GM13976 (cell line): ENCODE data around the gene IKZF3.
"Not testable (repeated sequence)": the region's sequence is repeated elsewhere in the genome, so short reads cannot be mapped to it uniquely, and the experiment has no call there.

Experiments
- DNase-seq: peaks from one replicate; pipeline ENCODE4 v3.0.0; 2012; ENCODE audit warnings: low spot score
- in situ Hi-C: fragments of 300-500 bp; cut with MboI; formaldehyde crosslinking; loops from one replicate; pipeline ENCODE4 v1.12.0; 2022; ENCODE audit warnings: low sequenced_read_pairs, mixed read lengths, inconsistent platforms; ENCODE audit not compliant: unreplicated experiment
- TF ChIP-seq, protein P1 (sequence below): IDR thresholded peaks from 2 replicates; pipeline ENCODE4 v1.5.1; 2012; ENCODE audit warnings: borderline replicate concordance, mild to moderate bottlenecking; ENCODE audit not compliant: insufficient read depth; ENCODE audit errors: extremely low read depth, missing control alignments, control extremely low read depth

The IKZF3 gene

DNA sequence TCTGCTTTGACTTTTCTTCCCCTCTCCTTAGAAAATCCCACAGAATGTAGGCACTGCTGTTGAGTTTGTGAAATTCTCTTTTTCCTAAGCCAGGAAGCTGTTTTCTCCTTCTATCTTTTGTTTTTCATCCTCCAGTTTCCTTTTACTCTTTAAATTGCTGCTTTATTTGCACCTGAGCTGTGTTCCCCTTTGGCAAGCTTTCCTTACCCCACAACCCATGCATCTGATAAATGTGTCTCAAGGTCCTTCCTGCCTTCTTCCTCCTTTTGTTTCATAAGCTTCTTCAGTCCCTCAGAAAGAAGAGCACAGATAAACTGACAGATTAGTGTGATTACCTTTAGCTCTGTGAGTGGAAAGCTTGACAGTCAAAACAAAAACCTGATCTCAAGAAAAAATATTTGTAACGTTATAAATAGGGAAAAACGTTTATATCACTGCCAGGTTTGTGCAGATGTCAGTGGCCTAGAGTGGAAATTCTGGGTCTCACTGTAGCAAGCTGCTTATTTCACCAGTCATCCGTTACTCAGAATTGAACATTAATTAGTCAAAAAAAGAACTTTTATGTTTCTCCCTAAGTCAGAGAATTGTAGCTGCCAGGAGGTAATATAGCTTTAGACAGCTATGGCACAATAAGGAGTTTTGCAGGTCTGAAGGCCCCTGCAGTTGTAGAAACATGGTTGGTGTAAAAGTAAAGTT, 30.7 kb upstream of the IKZF3 start:
- TF ChIP-seq, protein P1, sequence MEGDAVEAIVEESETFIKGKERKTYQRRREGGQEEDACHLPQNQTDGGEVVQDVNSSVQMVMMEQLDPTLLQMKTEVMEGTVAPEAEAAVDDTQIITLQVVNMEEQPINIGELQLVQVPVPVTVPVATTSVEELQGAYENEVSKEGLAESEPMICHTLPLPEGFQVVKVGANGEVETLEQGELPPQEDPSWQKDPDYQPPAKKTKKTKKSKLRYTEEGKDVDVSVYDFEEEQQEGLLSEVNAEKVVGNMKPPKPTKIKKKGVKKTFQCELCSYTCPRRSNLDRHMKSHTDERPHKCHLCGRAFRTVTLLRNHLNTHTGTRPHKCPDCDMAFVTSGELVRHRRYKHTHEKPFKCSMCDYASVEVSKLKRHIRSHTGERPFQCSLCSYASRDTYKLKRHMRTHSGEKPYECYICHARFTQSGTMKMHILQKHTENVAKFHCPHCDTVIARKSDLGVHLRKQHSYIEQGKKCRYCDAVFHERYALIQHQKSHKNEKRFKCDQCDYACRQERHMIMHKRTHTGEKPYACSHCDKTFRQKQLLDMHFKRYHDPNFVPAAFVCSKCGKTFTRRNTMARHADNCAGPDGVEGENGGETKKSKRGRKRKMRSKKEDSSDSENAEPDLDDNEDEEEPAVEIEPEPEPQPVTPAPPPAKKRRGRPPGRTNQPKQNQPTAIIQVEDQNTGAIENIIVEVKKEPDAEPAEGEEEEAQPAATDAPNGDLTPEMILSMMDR = no peak
- in situ Hi-C loops = no loop called here
- DNase-seq = no peak

DNA sequence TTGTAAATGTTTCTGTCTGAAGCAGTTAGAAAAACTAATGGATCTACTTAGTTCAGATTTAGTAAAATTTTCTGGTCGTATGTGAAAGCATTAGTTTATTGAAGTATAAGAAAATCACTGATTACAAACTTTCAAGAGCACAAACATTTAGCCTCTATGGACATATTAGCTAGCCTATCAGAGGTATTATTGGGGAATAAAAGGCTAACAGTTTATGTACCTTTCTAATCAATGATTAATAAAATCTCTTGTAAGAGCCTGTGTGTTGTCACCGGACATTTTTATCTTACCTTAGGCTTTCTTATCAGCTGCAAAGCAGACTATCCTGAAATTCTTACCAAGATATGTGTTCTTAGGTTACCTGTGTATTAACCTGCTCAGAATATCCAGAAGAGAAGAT, 25.1 kb upstream of the IKZF3 start:
- TF ChIP-seq, protein P1 = no peak
- in situ Hi-C loops = no loop called here
- DNase-seq = no peak

DNA sequence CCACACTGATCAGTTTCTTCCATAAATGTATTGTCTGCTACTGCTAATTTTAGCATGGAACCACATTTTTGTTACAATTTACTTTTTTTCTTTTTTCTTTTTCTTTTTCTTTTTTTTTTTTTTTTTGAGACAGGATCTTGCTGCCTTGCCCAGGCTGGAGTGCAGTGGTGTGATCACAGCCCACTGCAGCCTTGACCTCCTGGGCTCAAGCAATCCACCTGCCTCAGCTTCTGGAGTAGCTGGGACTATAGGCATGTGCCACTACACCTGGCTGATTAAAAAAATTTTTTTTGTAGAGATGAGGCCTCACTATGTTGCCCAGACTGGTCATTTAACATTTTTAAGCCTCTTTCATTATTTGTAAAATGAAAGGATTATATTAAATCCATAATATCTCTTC, 23.0 kb upstream of the IKZF3 start:
- TF ChIP-seq, protein P1 = no peak
- in situ Hi-C loops = no loop called here
- no peak for DNase-seq

DNA sequence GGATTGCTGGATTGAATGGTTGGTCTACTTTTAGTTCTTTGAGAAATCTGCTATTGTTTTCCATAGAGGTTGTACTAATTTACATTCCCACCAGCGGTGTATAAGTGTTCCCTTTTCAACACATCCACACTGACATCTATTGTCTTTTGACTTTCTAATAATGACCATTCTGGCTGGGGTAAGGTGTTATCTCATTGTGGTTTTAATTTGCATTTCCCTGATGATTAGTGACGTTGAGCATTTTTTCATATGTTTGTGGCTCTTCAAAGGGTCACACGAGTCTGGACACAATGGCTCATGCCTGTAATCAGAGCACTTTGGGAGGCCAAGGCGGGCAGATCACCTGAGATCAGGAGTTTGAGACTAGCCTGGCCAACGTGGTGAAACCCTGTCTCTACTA, 22.0 kb upstream of the IKZF3 start:
- in situ Hi-C loops, DNase-seq: not testable (repeated sequence)

DNA sequence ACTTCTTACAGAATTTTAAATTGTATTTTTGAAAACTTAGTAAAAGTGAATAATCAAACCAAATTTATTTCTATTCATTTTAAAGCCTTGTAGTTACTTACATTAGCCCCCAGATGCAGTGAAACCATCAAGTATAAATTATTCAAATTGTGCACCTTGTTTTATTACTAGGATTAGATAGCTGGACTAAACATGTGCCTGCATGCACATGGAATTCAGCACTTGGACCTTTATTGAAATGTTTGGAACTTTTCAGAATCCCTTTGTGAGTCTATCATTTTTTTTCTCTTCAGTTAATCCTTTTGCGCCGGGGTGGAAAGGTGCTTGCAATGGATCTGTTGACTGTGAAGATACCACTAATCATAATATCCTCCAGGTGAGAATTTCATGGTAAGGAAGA, 8.6 kb upstream of the IKZF3 start:
- TF ChIP-seq, protein P1 = no peak
- in situ Hi-C loops = no loop called here
- DNase-seq = no peak

DNA sequence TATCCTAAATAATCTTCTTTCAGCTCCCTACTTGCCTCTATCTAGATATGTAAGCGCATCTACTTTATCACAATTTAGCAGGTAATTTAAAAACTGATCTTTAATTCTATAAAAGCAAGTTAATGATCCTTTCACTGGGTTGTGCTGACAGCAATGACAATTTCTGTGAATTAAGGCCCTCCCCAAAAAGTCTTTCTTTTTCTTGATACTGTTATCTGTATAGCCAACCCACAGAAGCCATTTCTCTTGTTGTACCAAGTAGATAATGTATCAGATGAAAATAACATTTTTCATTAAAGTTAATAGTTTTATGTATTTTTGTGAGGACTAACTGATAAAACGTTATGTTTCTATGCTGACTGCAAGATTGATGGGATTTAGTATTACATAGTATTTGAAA, 7.7 kb upstream of the IKZF3 start:
- DNase-seq = no peak
- in situ Hi-C loops = no loop called here
- TF ChIP-seq, protein P1 = no peak

DNA sequence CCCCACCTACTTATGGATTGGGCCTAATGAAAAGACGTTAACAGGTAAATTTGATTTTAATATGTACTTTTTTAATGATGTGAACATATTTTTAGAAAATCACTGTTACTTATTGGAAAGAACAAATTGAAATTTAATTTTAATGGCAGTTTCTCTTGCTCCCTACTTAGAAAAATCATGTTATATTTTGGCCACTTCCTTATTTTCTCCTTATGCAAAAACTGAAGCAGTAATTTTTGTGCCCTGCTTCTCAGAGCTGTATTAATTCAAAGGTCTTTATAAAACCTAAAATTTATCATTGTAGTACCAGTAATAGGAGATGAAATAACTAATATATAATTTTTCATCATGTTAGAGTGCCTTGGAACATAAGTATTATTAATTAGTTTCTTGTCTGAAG, 6.7 kb upstream of the IKZF3 start:
- in situ Hi-C loops = no loop called here
- no peak for DNase-seq
- TF ChIP-seq, protein P1 = no peak
